Bronchial epithelial cell (primary cell): ENCODE measurements around the gene KCTD4. TPM values are rescaled to one million over a fixed set of nuclear protein-coding genes. Genes with fewer than 3 reads are reported as not detected.

Source experiments
- DNase-seq: peaks from one replicate; pipeline ENCODE4 v3.0.0-alpha.2; 2010; ENCODE audit warnings: low read depth
- FAIRE-seq: peaks from 2 replicates; lab custom pipeline; 2011; peaks lifted over from hg19 to GRCh38; lab: Jason Lieb, UNC
- H3K27me3 ChIP-seq: 2 replicates; pipeline ENCODE4 v1.5.1; 2011; ENCODE audit warnings: low read length; ENCODE audit not compliant: control insufficient read depth, insufficient read depth
- H3K36me3 ChIP-seq: 2 replicates; pipeline ENCODE4 v1.5.1; 2011; ENCODE audit warnings: low read length; ENCODE audit not compliant: control insufficient read depth, insufficient read depth
- H3K4me3 ChIP-seq: 2 replicates; pipeline ENCODE4 v1.5.1; 2011; ENCODE audit warnings: mild to moderate bottlenecking, low read depth, low read length, control low read depth
- total RNA-seq: library from RNA; depleted of rRNA; stranded (reverse); fragments of >200 nt; gene quantifications from 2 replicates; pipeline ENCODE4 v1.2.1, GENCODE V29; 2014
- TF ChIP-seq, protein P1 (sequence below): IDR thresholded peaks from 2 replicates; pipeline ENCODE4 v1.5.1; 2011; ENCODE audit warnings: mild to moderate bottlenecking, moderate library complexity, low read length, control low read depth, inconsistent platforms; ENCODE audit not compliant: insufficient read depth, severe bottlenecking

KCTD4 gene
- total RNA-seq, 1 donor from 2014 or later = not detected

- Histone ChIP-seq H3K27me3 (no peaks in the 10 kb centered on the region), H3K4me3 (no peak overlapping the region), H3K36me3 (peaks cover 4% of the 10 kb centered on the region)
- TF ChIP-seq, protein P1, sequence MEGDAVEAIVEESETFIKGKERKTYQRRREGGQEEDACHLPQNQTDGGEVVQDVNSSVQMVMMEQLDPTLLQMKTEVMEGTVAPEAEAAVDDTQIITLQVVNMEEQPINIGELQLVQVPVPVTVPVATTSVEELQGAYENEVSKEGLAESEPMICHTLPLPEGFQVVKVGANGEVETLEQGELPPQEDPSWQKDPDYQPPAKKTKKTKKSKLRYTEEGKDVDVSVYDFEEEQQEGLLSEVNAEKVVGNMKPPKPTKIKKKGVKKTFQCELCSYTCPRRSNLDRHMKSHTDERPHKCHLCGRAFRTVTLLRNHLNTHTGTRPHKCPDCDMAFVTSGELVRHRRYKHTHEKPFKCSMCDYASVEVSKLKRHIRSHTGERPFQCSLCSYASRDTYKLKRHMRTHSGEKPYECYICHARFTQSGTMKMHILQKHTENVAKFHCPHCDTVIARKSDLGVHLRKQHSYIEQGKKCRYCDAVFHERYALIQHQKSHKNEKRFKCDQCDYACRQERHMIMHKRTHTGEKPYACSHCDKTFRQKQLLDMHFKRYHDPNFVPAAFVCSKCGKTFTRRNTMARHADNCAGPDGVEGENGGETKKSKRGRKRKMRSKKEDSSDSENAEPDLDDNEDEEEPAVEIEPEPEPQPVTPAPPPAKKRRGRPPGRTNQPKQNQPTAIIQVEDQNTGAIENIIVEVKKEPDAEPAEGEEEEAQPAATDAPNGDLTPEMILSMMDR = no peak
- DNase-seq (no peak), FAIRE-seq (no peak)
These were observed 32.3 kb downstream of the KCTD4 start for GRCh38 chr13:45168555-45168930.

- Histone ChIP-seq H3K4me3 (no peak overlapping the region), H3K36me3 (peaks cover 4% of the 10 kb centered on the region), H3K27me3 (no peaks in the 10 kb centered on the region)
- TF ChIP-seq, protein P1 = no peak
- FAIRE-seq (peak; percentile 85), DNase-seq (peak; percentile 99)
These were observed 33.0 kb downstream of the KCTD4 start for GRCh38 chr13:45167611-45168554.

GRCh38 chr13:45166858-45167257, 34.0 kb downstream of the KCTD4 start:
- Histone ChIP-seq H3K4me3 (no peak overlapping the region), H3K27me3 (no peaks in the 10 kb centered on the region), H3K36me3 (peaks cover 4% of the 10 kb centered on the region)
- DNase-seq (no peak), FAIRE-seq (no peak)
- TF ChIP-seq, protein P1 = no peak

- H3K4me3 ChIP-seq = no peak overlapping the region
- DNase-seq = peak; percentile 95
These were observed 38.0 kb downstream of the KCTD4 start for GRCh38 chr13:45162821-45163220.

DNA sequence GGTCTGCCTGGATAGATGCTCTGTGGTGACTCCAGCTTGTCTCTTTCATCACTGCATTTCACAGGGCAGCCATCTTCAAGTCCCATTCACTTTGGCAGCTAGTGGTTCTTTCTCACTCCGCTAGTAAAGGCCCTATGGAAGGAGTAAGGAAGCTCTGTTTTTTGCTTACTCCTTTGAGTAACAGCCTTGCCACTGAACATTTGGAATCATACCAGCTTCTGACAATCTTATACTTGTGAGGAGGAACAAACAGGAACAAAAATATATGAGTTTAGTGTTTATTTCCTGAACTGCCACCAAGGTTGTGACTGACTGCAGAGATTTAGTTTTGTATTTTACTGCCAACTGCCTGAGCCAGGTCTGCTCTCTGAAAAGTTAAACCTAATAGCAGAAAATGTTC, 38.7 kb downstream of the KCTD4 start:
- DNase-seq = peak; percentile 14
- peaks cover 2% of the 10 kb centered on the region for H3K36me3 ChIP-seq
- no peak overlapping the region for H3K4me3 ChIP-seq
- H3K27me3 ChIP-seq = no peaks in the 10 kb centered on the region
- no peak for FAIRE-seq
- TF ChIP-seq, protein P1 = no peak

More at GRCh38 chr13:45162821-45163220, 38.0 kb downstream of the KCTD4 start:
- TF ChIP-seq, protein P1 = no peak
- Histone ChIP-seq H3K36me3 (peaks cover 2% of the 10 kb centered on the region), H3K27me3 (no peaks in the 10 kb centered on the region)
- no peak for FAIRE-seq
